GM23338 (cell line): ENCODE results near the gene CDC25C.

ENCODE experiments used
- CREB1 ChIP-seq: fragments of 250-450 bp; sonication (Bioruptor Pico); IDR thresholded peaks from 2 replicates; pipeline ENCODE4 v1.5.0; 2020; ENCODE audit warnings: low read depth, mild to moderate bottlenecking, moderate library complexity
- EZH2 ChIP-seq: fragments of 200-600 bp; sonication (generic); IDR thresholded peaks from one replicate; pipeline ENCODE4 v1.8.0; 2017; ENCODE audit warnings: antibody characterized with exemption, mild to moderate bottlenecking, low read depth; ENCODE audit not compliant: unreplicated experiment
- EZH2phosphoT487 ChIP-seq: fragments of 200-600 bp; sonication (generic); IDR thresholded peaks from one replicate; pipeline ENCODE4 v1.8.1; 2018; ENCODE audit warnings: antibody characterized with exemption; ENCODE audit not compliant: unreplicated experiment
- JUNB ChIP-seq: IDR thresholded peaks from one replicate; pipeline ENCODE4 v1.6.1; 2016; ENCODE audit warnings: antibody characterized with exemption; ENCODE audit not compliant: unreplicated experiment
- NANOG ChIP-seq: IDR thresholded peaks from 2 replicates; pipeline ENCODE4 v1.6.1; 2016; ENCODE audit warnings: antibody characterized with exemption, borderline replicate concordance
- POLR2AphosphoS5 ChIP-seq: IDR thresholded peaks from 2 replicates; pipeline ENCODE4 v1.6.1; 2016; ENCODE audit warnings: antibody characterized with exemption, low read depth
- STAT1 ChIP-seq: IDR thresholded peaks from one replicate; pipeline ENCODE4 v1.6.1; 2016; ENCODE audit warnings: antibody characterized with exemption; ENCODE audit not compliant: unreplicated experiment
- ZNF114 ChIP-seq: fragments of 250-450 bp; sonication (Bioruptor Pico); IDR thresholded peaks from 2 replicates; pipeline ENCODE4 v1.5.0; 2020; ENCODE audit warnings: mild to moderate bottlenecking, moderate library complexity
- ZNF331 ChIP-seq: fragments of 250-450 bp; sonication (Bioruptor Pico); IDR thresholded peaks from 2 replicates; pipeline ENCODE4 v1.5.0; 2020; ENCODE audit warnings: low read depth, mild to moderate bottlenecking, moderate library complexity
- TF ChIP-seq, protein P1 (sequence below), 2 experiments: fragments of 200-600 bp in 1 of 2; sonication (generic) in 1 of 2; conservative IDR thresholded peaks; 2 replicates each; pipeline versions ENCODE4 v1.5.1 to v1.6.1; 2016 to 2017; ENCODE audit warnings: antibody characterized with exemption in 2 of 2, low read depth in 2 of 2, mild to moderate bottlenecking in 2 of 2, moderate library complexity in 1 of 2
- TF ChIP-seq, protein P2 (sequence below): fragments of 250-450 bp; sonication (Bioruptor Pico); IDR thresholded peaks from 2 replicates; pipeline ENCODE4 v1.5.0; 2020; ENCODE audit warnings: mild to moderate bottlenecking, moderate library complexity
- TF ChIP-seq, protein P3 (sequence below): IDR thresholded peaks from one replicate; pipeline ENCODE4 v1.6.1; 2018; ENCODE audit warnings: antibody characterized with exemption; ENCODE audit not compliant: unreplicated experiment

DNA sequence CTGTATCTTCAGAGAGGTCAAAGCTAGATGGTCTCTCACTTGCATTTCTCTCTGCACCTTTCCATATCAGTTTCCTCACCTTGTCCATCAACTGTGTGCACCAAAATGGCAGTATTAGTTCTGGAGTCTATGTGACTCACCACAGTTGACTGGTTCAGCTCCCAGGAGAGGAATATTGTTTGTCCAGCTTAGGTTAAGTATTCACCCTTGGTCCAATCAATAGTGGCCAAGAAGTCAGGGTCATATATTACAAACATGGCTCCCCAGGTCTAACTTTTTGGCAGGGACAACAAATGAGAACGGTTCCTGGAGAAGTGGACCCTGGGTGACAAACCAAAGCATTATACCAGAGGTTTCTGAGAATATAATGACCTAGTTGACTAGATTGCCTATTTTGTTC is 93.6 kb downstream of the CDC25C start:
- TF ChIP-seq, protein P1, sequence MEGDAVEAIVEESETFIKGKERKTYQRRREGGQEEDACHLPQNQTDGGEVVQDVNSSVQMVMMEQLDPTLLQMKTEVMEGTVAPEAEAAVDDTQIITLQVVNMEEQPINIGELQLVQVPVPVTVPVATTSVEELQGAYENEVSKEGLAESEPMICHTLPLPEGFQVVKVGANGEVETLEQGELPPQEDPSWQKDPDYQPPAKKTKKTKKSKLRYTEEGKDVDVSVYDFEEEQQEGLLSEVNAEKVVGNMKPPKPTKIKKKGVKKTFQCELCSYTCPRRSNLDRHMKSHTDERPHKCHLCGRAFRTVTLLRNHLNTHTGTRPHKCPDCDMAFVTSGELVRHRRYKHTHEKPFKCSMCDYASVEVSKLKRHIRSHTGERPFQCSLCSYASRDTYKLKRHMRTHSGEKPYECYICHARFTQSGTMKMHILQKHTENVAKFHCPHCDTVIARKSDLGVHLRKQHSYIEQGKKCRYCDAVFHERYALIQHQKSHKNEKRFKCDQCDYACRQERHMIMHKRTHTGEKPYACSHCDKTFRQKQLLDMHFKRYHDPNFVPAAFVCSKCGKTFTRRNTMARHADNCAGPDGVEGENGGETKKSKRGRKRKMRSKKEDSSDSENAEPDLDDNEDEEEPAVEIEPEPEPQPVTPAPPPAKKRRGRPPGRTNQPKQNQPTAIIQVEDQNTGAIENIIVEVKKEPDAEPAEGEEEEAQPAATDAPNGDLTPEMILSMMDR (conservative IDR thresholded peaks at IDR 0.05; ENCODE audit: low read depth in 2 of 2) = no peak
- TF ChIP-seq EZH2 (no peak), EZH2phosphoT487 (no peak), POLR2AphosphoS5 (no peak), JUNB (no peak), CREB1 (no peak), NANOG (no peak), ZNF114 (CRISPR knock-in tag) (no peak), STAT1 (no peak), ZNF331 (CRISPR knock-in tag) (no peak)
- TF ChIP-seq, protein P2, sequence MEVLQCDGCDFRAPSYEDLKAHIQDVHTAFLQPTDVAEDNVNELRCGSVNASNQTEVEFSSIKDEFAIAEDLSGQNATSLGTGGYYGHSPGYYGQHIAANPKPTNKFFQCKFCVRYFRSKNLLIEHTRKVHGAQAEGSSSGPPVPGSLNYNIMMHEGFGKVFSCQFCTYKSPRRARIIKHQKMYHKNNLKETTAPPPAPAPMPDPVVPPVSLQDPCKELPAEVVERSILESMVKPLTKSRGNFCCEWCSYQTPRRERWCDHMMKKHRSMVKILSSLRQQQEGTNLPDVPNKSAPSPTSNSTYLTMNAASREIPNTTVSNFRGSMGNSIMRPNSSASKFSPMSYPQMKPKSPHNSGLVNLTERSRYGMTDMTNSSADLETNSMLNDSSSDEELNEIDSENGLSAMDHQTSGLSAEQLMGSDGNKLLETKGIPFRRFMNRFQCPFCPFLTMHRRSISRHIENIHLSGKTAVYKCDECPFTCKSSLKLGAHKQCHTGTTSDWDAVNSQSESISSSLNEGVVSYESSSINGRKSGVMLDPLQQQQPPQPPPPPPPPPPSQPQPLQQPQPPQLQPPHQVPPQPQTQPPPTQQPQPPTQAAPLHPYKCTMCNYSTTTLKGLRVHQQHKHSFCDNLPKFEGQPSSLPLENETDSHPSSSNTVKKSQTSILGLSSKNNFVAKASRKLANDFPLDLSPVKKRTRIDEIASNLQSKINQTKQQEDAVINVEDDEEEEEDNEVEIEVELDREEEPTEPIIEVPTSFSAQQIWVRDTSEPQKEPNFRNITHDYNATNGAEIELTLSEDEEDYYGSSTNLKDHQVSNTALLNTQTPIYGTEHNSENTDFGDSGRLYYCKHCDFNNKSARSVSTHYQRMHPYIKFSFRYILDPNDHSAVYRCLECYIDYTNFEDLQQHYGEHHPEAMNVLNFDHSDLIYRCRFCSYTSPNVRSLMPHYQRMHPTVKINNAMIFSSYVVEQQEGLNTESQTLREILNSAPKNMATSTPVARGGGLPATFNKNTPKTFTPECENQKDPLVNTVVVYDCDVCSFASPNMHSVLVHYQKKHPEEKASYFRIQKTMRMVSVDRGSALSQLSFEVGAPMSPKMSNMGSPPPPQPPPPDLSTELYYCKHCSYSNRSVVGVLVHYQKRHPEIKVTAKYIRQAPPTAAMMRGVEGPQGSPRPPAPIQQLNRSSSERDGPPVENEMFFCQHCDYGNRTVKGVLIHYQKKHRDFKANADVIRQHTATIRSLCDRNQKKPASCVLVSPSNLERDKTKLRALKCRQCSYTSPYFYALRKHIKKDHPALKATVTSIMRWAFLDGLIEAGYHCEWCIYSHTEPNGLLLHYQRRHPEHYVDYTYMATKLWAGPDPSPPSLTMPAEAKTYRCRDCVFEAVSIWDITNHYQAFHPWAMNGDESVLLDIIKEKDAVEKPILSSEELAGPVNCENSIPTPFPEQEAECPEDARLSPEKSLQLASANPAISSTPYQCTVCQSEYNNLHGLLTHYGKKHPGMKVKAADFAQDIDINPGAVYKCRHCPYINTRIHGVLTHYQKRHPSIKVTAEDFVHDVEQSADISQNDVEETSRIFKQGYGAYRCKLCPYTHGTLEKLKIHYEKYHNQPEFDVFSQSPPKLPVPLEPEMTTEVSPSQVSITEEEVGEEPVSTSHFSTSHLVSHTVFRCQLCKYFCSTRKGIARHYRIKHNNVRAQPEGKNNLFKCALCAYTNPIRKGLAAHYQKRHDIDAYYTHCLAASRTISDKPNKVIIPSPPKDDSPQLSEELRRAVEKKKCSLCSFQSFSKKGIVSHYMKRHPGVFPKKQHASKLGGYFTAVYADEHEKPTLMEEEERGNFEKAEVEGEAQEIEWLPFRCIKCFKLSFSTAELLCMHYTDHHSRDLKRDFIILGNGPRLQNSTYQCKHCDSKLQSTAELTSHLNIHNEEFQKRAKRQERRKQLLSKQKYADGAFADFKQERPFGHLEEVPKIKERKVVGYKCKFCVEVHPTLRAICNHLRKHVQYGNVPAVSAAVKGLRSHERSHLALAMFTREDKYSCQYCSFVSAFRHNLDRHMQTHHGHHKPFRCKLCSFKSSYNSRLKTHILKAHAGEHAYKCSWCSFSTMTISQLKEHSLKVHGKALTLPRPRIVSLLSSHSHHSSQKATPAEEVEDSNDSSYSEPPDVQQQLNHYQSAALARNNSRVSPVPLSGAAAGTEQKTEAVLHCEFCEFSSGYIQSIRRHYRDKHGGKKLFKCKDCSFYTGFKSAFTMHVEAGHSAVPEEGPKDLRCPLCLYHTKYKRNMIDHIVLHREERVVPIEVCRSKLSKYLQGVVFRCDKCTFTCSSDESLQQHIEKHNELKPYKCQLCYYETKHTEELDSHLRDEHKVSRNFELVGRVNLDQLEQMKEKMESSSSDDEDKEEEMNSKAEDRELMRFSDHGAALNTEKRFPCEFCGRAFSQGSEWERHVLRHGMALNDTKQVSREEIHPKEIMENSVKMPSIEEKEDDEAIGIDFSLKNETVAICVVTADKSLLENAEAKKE (CRISPR knock-in tag) = no peak
- TF ChIP-seq, protein P3, sequence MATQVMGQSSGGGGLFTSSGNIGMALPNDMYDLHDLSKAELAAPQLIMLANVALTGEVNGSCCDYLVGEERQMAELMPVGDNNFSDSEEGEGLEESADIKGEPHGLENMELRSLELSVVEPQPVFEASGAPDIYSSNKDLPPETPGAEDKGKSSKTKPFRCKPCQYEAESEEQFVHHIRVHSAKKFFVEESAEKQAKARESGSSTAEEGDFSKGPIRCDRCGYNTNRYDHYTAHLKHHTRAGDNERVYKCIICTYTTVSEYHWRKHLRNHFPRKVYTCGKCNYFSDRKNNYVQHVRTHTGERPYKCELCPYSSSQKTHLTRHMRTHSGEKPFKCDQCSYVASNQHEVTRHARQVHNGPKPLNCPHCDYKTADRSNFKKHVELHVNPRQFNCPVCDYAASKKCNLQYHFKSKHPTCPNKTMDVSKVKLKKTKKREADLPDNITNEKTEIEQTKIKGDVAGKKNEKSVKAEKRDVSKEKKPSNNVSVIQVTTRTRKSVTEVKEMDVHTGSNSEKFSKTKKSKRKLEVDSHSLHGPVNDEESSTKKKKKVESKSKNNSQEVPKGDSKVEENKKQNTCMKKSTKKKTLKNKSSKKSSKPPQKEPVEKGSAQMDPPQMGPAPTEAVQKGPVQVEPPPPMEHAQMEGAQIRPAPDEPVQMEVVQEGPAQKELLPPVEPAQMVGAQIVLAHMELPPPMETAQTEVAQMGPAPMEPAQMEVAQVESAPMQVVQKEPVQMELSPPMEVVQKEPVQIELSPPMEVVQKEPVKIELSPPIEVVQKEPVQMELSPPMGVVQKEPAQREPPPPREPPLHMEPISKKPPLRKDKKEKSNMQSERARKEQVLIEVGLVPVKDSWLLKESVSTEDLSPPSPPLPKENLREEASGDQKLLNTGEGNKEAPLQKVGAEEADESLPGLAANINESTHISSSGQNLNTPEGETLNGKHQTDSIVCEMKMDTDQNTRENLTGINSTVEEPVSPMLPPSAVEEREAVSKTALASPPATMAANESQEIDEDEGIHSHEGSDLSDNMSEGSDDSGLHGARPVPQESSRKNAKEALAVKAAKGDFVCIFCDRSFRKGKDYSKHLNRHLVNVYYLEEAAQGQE = no peak
